CD4-positive, alpha-beta T cell treated with Interleukin-15 for 1 hour (primary cell): ENCODE measurements around the gene COPZ1.

Experiments
- DNase-seq: peaks from one replicate; pipeline ENCODE4 v3.0.0-alpha.2; 2020

COPZ1 gene

GRCh38 chr12:54359762-54360351, 34.9 kb downstream of the COPZ1 start:
- DNase-seq: no peak

GRCh38 chr12:54360717-54361456, 36.0 kb downstream of the COPZ1 start:
- peak; percentile 60 for DNase-seq

GRCh38 chr12:54363047-54363446, 38.1 kb downstream of the COPZ1 start:
- DNase-seq: no peak

- DNase-seq: no peak
Measured at GRCh38 chr12:54363618-54364017, 38.7 kb downstream of the COPZ1 start.

GRCh38 chr12:54364413-54364812, 39.5 kb downstream of the COPZ1 start, which contains the start of gene GPR84:
Gene GPR84 (minus strand): TSS chr12:54364486. CDS start chr12:54363851, 635 bp downstream.
- DNase-seq: peak; percentile 44

GRCh38 chr12:54368025-54368708, 43.2 kb downstream of the COPZ1 start:
- DNase-seq: no peak

GRCh38 chr12:54368709-54369596, 44.0 kb downstream of the COPZ1 start:
- DNase-seq: peak; percentile 85

GRCh38 chr12:54369597-54370131, 44.7 kb downstream of the COPZ1 start:
- DNase-seq: no peak

GRCh38 chr12:54370171-54370730, 45.3 kb downstream of the COPZ1 start:
- no peak for DNase-seq

GRCh38 chr12:54371328-54372112, 46.6 kb downstream of the COPZ1 start:
- DNase-seq: no peak

GRCh38 chr12:54372113-54372806, 47.3 kb downstream of the COPZ1 start:
- DNase-seq: no peak

GRCh38 chr12:54373649-54374561, 49.0 kb downstream of the COPZ1 start:
- DNase-seq: no peak

GRCh38 chr12:54374562-54375258, 49.8 kb downstream of the COPZ1 start:
- no peak for DNase-seq

GRCh38 chr12:54375259-54375579, 50.3 kb downstream of the COPZ1 start:
- DNase-seq: no peak

- DNase-seq: no peak
Measured at GRCh38 chr12:54376596-54376995, 51.7 kb downstream of the COPZ1 start.

- DNase-seq: no peak
Measured at GRCh38 chr12:54377007-54377406, 52.1 kb downstream of the COPZ1 start.

GRCh38 chr12:54377797-54378515, 53.0 kb downstream of the COPZ1 start:
- no peak for DNase-seq

GRCh38 chr12:54378796-54379397, 54.0 kb downstream of the COPZ1 start:
- no peak for DNase-seq
